KBM-7 (cell line): ENCODE measurements around the gene MAD2L2.

Experiments used
- DNase-seq: peaks from one replicate; pipeline ENCODE4 v3.0.0-alpha.2; 2015
- in situ Hi-C: fragments of 300-500 bp; cut with MboI; formaldehyde crosslinking; loops from 2 replicates; pipeline ENCODE4 v1.14.3; 2020; ENCODE audit warnings: low sequenced_read_pairs, low pct_unique_long_range_greater_than_20kb, mixed read lengths

The MAD2L2 gene

GRCh38 chr1:11645670-11646265, 35.2 kb downstream of the MAD2L2 start:
- in situ Hi-C loops: loop anchor here (25.0 kb wide), 2 partner anchors 333 to 608 kb away; partner anchors contain the start of gene MASP2

GRCh38 chr1:11645270-11645669, 35.7 kb downstream of the MAD2L2 start:
- in situ Hi-C loops: loop anchor here (25.0 kb wide), 2 partner anchors 333 to 608 kb away; partner anchors contain the start of gene MASP2

More at GRCh38 chr1:11645670-11646265, 35.2 kb downstream of the MAD2L2 start:
- DNase-seq: peak; percentile 69

GRCh38 chr1:11643782-11644181, 37.2 kb downstream of the MAD2L2 start:
- no peak for DNase-seq
- in situ Hi-C loops: loop anchor here (25.0 kb wide), 2 partner anchors 331 to 606 kb away; partner anchors contain the start of gene MASP2

More at GRCh38 chr1:11645270-11645669, 35.7 kb downstream of the MAD2L2 start:
- no peak for DNase-seq

- peak; percentile 78 for DNase-seq
- in situ Hi-C loops: loop anchor here (25.0 kb wide), 2 partner anchors 330 to 605 kb away; partner anchors contain the start of gene MASP2
Observed at GRCh38 chr1:11642418-11643017, 38.4 kb downstream of the MAD2L2 start.

GRCh38 chr1:11641776-11642305, 39.1 kb downstream of the MAD2L2 start:
- in situ Hi-C loops: loop anchor here (25.0 kb wide), 2 partner anchors 330 to 605 kb away; partner anchors contain the start of gene MASP2
- no peak for DNase-seq

GRCh38 chr1:11640944-11641343, 40.0 kb downstream of the MAD2L2 start:
- DNase-seq: no peak
- in situ Hi-C loops: loop anchor here (25.0 kb wide), 2 partner anchors 329 to 604 kb away; partner anchors contain the start of gene MASP2

GRCh38 chr1:11640101-11640500, 40.8 kb downstream of the MAD2L2 start:
- in situ Hi-C loops: loop anchor here (25.0 kb wide), 2 partner anchors 328 to 603 kb away; partner anchors contain the start of gene MASP2
- DNase-seq: no peak

GRCh38 chr1:11639372-11639771, 41.6 kb downstream of the MAD2L2 start:
- no peak for DNase-seq
- in situ Hi-C loops: loop anchor here (25.0 kb wide), 2 partner anchors 327 to 602 kb away; partner anchors contain the start of gene MASP2

GRCh38 chr1:11638121-11638520, 42.8 kb downstream of the MAD2L2 start:
- in situ Hi-C loops: loop anchor here (25.0 kb wide), 2 partner anchors 326 to 601 kb away; partner anchors contain the start of gene MASP2
- no peak for DNase-seq

GRCh38 chr1:11634365-11635192, 46.4 kb downstream of the MAD2L2 start:
- no peak for DNase-seq
- in situ Hi-C loops: loop anchor here (25.0 kb wide), 2 partner anchors 322 to 597 kb away; partner anchors contain the start of gene MASP2

GRCh38 chr1:11629184-11630016, 51.5 kb downstream of the MAD2L2 start:
- no peak for DNase-seq
- in situ Hi-C loops: loop anchor here (25.0 kb wide), 2 partner anchors 317 to 592 kb away; partner anchors contain the start of gene MASP2

- in situ Hi-C loops: loop anchor here (25.0 kb wide), 2 partner anchors 316 to 591 kb away; partner anchors contain the start of gene MASP2
- DNase-seq: no peak
Observed at GRCh38 chr1:11628767-11629166, 52.2 kb downstream of the MAD2L2 start.

- no peak for DNase-seq
- in situ Hi-C loops: loop anchor here (25.0 kb wide), 2 partner anchors 314 to 589 kb away; partner anchors contain the start of gene MASP2
Observed at GRCh38 chr1:11626551-11626950, 54.4 kb downstream of the MAD2L2 start.
